ENCODE results near the gene BLOC1S5.

- no peak for TF ChIP-seq CTCF (IDR thresholded peaks at IDR 0.05)
- TF ChIP-seq POLR2A (IDR thresholded peaks at IDR 0.05) = no peak
- no peak for TF ChIP-seq EP300 (IDR thresholded peaks at IDR 0.05)
Measured at GRCh38 chr6:8084586-8084985, 20.4 kb upstream of the BLOC1S5 start.

Measured in tibial nerve (tissue), 4 donors.